Natural killer cell (primary cell): ENCODE measurements around the gene UQCC3. TPM values are rescaled to one million over a fixed set of nuclear protein-coding genes. Genes with fewer than 3 reads are reported as not detected.
"Not testable (repeated sequence)": the region's sequence is repeated elsewhere in the genome, so short reads cannot be mapped to it uniquely, and the experiment has no call there.

Experiments
- ATAC-seq, 3 donors: fragments of 150-1000 bp in 2 of 3; fragments of 200-7000 bp in 1 of 3; cut with Tn5 transposase; 1 replicate in 1 of 3; 2 replicates in 2 of 3; pipeline ENCODE4 v1.10.0; 2021; ENCODE audit warnings: mild to moderate bottlenecking in 2 of 3, moderate library complexity in 2 of 3
- DNase-seq, 2 donors: peaks; one replicate each; pipeline versions ENCODE4 v3.0.0 to v3.0.0-alpha.2; 2013 to 2021; ENCODE audit warnings: mixed read lengths in 1 of 2
- H3K27ac ChIP-seq: one replicate; pipeline ENCODE4 v1.5.1; 2013; ENCODE audit warnings: mild to moderate bottlenecking, low read length
- H3K27me3 ChIP-seq: one replicate; pipeline ENCODE4 v1.6.1; 2013; ENCODE audit warnings: low read length; ENCODE audit not compliant: control insufficient read depth, insufficient read depth
- H3K36me3 ChIP-seq: one replicate; pipeline ENCODE4 v1.6.1; 2013; ENCODE audit warnings: low read length; ENCODE audit not compliant: control insufficient read depth, insufficient read depth
- H3K4me1 ChIP-seq: one replicate; pipeline ENCODE4 v1.6.1; 2013; ENCODE audit warnings: low read length; ENCODE audit not compliant: control insufficient read depth, insufficient read depth
- H3K4me3 ChIP-seq: one replicate; pipeline ENCODE4 v1.5.1; 2013; ENCODE audit warnings: low read length
- H3K9me3 ChIP-seq: one replicate; pipeline ENCODE4 v1.6.1; 2013; ENCODE audit warnings: low read length; ENCODE audit not compliant: control insufficient read depth, insufficient read depth
- H3K27ac Mint-ChIP-seq, 2 donors: one replicate each; pipeline ENCODE4 v1.8.0; 2022; ENCODE audit warnings: mild to moderate bottlenecking in 2 of 2, mixed read lengths in 2 of 2, moderate library complexity in 1 of 2
- H3K27me3 Mint-ChIP-seq, 2 donors: one replicate each; pipeline ENCODE4 v1.8.0; 2022; ENCODE audit warnings: low read depth in 2 of 2, mixed read lengths in 2 of 2
- H3K36me3 Mint-ChIP-seq: one replicate; pipeline ENCODE4 v1.8.0; 2022; ENCODE audit warnings: mixed read lengths
- H3K4me1 Mint-ChIP-seq, 2 donors: one replicate each; pipeline ENCODE4 v1.8.0; 2022; ENCODE audit warnings: mixed read lengths in 2 of 2
- H3K4me3 Mint-ChIP-seq: one replicate; pipeline ENCODE4 v1.8.0; 2022; ENCODE audit warnings: mild to moderate bottlenecking, moderate library complexity, mixed read lengths
- H3K9me3 Mint-ChIP-seq, 2 donors: one replicate each; pipeline ENCODE4 v1.8.0; 2022; ENCODE audit warnings: mixed read lengths in 2 of 2
- WGBS: methylation state at CpG from one replicate; pipeline ENCODE4 v1.1.7; 2013; ENCODE audit warnings: missing lambda C conversion rate; ENCODE audit not compliant: insufficient coverage; 5-methylcytosine and 5-hydroxymethylcytosine counted together
- intact Hi-C: fragments of 100-400 bp; cut with micrococcal nuclease; formaldehyde crosslinking; loops from one replicate; pipeline ENCODE4 v1.14.2; 2022
- total RNA-seq, 4 donors: library from RNA; stranded (reverse); fragments of 120-200 nt in 1 of 4; gene quantifications; one replicate each; pipeline versions ENCODE4 v1.2.3 to v1.2.4, GENCODE V29; 2013 to 2022
- TF ChIP-seq, protein P1 (sequence below): fragments of 200-600 bp; IDR thresholded peaks from one replicate; pipeline ENCODE4 v1.8.0; 2022; ENCODE audit warnings: antibody characterized with exemption

Gene UQCC3
- total RNA-seq, 3 donors from 2014 or later (not counting 1 experiment from before 2014, with no cell fraction given) = 3.9 to 5.2 (median 4.0) TPM

GRCh38 chr11:62687508-62688396, 16.3 kb downstream of the UQCC3 start:
- Mint-ChIP-seq H3K27ac (no peak overlapping the region), H3K9me3 (no peaks in the 10 kb centered on the region), H3K4me3 (no peak overlapping the region), H3K4me1 (no peaks in the 10 kb centered on the region), H3K36me3 (no peaks in the 10 kb centered on the region), H3K27me3 (peaks cover 0 to 9% of the 10 kb centered on the region in 2 donors)
- Histone ChIP-seq H3K27ac (no peak overlapping the region), H3K27me3 (peaks cover 6% of the 10 kb centered on the region), H3K9me3 (no peaks in the 10 kb centered on the region), H3K4me1 (no peaks in the 10 kb centered on the region), H3K4me3 (no peak overlapping the region), H3K36me3 (peaks cover 16% of the 10 kb centered on the region)
- WGBS = 43% methylated on average over 74 of the region's 74 CpGs
- no peak for ATAC-seq
- no peak for DNase-seq
- intact Hi-C loops = no loop called here
- TF ChIP-seq, protein P1, sequence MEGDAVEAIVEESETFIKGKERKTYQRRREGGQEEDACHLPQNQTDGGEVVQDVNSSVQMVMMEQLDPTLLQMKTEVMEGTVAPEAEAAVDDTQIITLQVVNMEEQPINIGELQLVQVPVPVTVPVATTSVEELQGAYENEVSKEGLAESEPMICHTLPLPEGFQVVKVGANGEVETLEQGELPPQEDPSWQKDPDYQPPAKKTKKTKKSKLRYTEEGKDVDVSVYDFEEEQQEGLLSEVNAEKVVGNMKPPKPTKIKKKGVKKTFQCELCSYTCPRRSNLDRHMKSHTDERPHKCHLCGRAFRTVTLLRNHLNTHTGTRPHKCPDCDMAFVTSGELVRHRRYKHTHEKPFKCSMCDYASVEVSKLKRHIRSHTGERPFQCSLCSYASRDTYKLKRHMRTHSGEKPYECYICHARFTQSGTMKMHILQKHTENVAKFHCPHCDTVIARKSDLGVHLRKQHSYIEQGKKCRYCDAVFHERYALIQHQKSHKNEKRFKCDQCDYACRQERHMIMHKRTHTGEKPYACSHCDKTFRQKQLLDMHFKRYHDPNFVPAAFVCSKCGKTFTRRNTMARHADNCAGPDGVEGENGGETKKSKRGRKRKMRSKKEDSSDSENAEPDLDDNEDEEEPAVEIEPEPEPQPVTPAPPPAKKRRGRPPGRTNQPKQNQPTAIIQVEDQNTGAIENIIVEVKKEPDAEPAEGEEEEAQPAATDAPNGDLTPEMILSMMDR = no peak

DNA sequence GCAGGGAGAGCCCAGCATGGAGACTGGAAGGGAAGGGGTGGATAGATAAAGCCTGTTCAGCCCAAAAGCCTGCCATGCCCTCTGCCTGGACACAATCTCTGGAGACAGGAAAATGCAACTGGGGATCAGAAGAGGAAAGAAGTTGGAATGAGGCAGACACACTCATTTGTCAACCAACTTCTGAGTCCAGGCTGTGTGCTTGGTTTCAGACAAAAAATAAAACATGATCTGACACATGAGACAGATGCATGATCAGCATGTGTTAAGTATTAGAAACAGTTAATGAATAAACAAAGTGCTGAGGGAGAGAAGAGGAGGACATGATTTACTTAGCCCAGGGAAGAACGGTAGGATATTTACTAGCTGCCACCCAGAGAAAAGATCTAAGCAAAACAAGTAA, 17.0 kb downstream of the UQCC3 start:
- WGBS = 100% methylated on average over 1 of the region's 1 CpG
- H3K4me3 ChIP-seq = no peak overlapping the region
- TF ChIP-seq, protein P1 = no peak
- ATAC-seq = no peak
- intact Hi-C loops = no loop called here
- H3K4me1 ChIP-seq = no peaks in the 10 kb centered on the region
- H3K27me3 Mint-ChIP-seq = peaks cover 0 to 9% of the 10 kb centered on the region in 2 donors
- H3K36me3 Mint-ChIP-seq = no peaks in the 10 kb centered on the region
- H3K27ac Mint-ChIP-seq = no peak overlapping the region
- no peaks in the 10 kb centered on the region for H3K4me1 Mint-ChIP-seq
- H3K9me3 ChIP-seq = no peaks in the 10 kb centered on the region
- DNase-seq = no peak
- H3K4me3 Mint-ChIP-seq = no peak overlapping the region
- H3K27me3 ChIP-seq = peaks cover 6% of the 10 kb centered on the region
- H3K36me3 ChIP-seq = peaks cover 21% of the 10 kb centered on the region
- H3K27ac ChIP-seq = no peak overlapping the region
- no peaks in the 10 kb centered on the region for H3K9me3 Mint-ChIP-seq

DNA sequence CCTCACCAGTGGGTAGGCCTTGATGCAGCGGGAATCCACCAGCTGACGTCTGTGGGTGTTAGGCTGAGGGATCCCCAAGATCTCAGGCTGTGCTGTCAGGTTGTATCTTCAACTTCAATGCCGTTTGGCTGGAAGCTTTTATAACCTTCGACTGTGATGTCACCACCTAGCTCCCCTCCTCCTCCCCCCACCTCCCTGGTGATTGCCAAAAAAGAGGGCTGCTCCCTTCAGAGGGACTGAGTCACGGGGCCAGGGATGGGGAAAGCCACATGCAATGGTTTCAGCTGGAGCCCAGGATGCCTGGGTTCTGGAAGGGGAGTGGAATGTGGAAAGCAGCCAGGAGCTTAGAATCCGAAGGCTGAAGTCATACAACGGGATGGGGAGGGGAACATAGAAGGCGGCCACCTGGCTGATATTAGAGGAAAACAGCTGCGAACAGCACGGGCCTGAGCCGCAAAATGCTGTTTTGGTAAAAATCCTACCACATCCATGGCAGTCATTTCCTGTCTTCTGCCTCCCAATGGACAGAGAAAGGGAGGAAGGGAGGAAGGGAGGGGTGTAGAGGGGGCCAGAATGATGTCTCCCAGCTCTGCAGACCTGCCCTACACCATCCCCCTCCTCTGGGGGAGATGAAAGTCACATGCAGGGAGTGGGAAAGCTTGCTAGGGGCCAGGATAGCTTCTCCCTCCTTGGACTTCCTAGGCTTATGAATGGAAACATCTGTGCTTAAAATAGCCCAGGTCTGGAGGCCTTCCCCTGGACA, 18.1 kb downstream of the UQCC3 start, which contains the start of gene LRRN4CL:
LRRN4CL (minus strand) TSS at position 110 of the 763 bp plus-strand sequence. CDS start 1,022 bp downstream, outside the sequence.
- no peaks in the 10 kb centered on the region for H3K4me1 ChIP-seq
- TF ChIP-seq, protein P1 = no peak
- no peak for DNase-seq
- Mint-ChIP-seq H3K4me3 (no peak within 1 kb of the TSS), H3K27me3 (peaks cover 0 to 9% of the 10 kb centered on the region in 2 donors), H3K9me3 (no peaks in the 10 kb centered on the region), H3K4me1 (peaks cover 2 to 3% of the 10 kb centered on the region in 2 donors), H3K36me3 (no peaks in the 10 kb centered on the region), H3K27ac (no peak within 1 kb of the TSS)
- no peak within 1 kb of the TSS for H3K4me3 ChIP-seq
- H3K27me3 ChIP-seq = peaks cover 6% of the 10 kb centered on the region
- intact Hi-C loops = no loop called here
- ATAC-seq = no peak
- H3K9me3 ChIP-seq = no peaks in the 10 kb centered on the region
- no peak within 1 kb of the TSS for H3K27ac ChIP-seq
- 92% methylated on average over 11 of the region's 11 CpGs for WGBS
- H3K36me3 ChIP-seq = peaks cover 21% of the 10 kb centered on the region

DNA sequence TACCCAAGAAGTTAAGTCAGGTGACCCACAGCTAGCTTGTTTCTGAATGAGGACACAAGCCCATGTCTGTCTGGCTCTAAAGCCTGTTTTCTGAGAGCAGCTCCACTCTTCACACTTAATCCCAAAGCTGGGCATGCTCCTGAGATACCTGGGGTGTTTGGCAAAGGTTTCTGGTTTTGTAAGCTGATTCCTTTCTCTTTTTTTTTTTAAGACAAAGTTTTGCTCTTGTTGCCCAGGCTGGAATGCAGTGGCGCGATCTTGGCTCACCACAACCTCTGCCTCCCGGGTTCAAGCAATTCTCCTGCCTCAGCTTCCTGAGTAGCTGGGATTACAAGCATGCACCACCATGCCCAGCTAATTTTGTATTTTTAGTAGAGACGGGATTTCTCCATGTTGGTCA, 22.2 kb downstream of the UQCC3 start:
- ATAC-seq, H3K27me3 ChIP-seq, H3K27ac ChIP-seq, H3K36me3 Mint-ChIP-seq, H3K9me3 Mint-ChIP-seq, H3K4me1 ChIP-seq, H3K27ac Mint-ChIP-seq, H3K27me3 Mint-ChIP-seq, H3K4me3 Mint-ChIP-seq, H3K4me1 Mint-ChIP-seq, DNase-seq, H3K4me3 ChIP-seq, H3K9me3 ChIP-seq: not testable (repeated sequence)
- WGBS = 75% methylated on average over 4 of the region's 4 CpGs
- peaks cover 21% of the 10 kb centered on the region for H3K36me3 ChIP-seq
- intact Hi-C loops = loop anchor here (1.0 kb wide), 5 partner anchors 12 to 299 kb away; no protein-coding TSS in a partner anchor
